Progenitor cell of endocrine pancreas (in vitro differentiated cells): Measurements from ENCODE around the gene CERS6. TPM values are rescaled to one million over a fixed set of nuclear protein-coding genes. Genes with fewer than 3 reads are reported as not detected.
A peak's percentile ranks its signal among the peaks of the same experiment; 100 is the strongest.

Source experiments
- DNase-seq: peaks from one replicate; pipeline ENCODE4 v3.0.0; 2021; ENCODE audit warnings: low spot score; ENCODE audit not compliant: unreplicated experiment
- H3K27ac Mint-ChIP-seq: 2 replicates; pipeline ENCODE4 v1.8.0; 2021; ENCODE audit warnings: mild to moderate bottlenecking, moderate library complexity, mixed read lengths
- H3K27me3 Mint-ChIP-seq: 2 replicates; pipeline ENCODE4 v1.8.0; 2021; ENCODE audit warnings: mixed read lengths
- H3K36me3 Mint-ChIP-seq: 2 replicates; pipeline ENCODE4 v1.8.0; 2022; ENCODE audit warnings: mixed read lengths; ENCODE audit not compliant: insufficient read depth
- H3K4me1 Mint-ChIP-seq: 2 replicates; pipeline ENCODE4 v1.8.0; 2021; ENCODE audit warnings: low read depth, mixed read lengths
- H3K4me3 Mint-ChIP-seq: 2 replicates; pipeline ENCODE4 v1.8.0; 2021; ENCODE audit warnings: low read depth, mild to moderate bottlenecking, moderate library complexity, mixed read lengths
- H3K9me3 Mint-ChIP-seq: 2 replicates; pipeline ENCODE4 v1.8.0; 2021; ENCODE audit warnings: low read depth, mixed read lengths
- CTCF ChIP-seq: fragments of 200-600 bp; sonication (generic); IDR thresholded peaks from one replicate; pipeline ENCODE4 v1.5.0; 2021; ENCODE audit warnings: antibody characterized with exemption, mild to moderate bottlenecking; ENCODE audit not compliant: unreplicated experiment
- total RNA-seq: library from RNA; stranded (reverse); gene quantifications from 2 replicates; pipeline ENCODE4 v1.2.1, GENCODE V29; 2021

CERS6 gene
- total RNA-seq, 1 donor from 2014 or later, result 32.5 TPM

DNA sequence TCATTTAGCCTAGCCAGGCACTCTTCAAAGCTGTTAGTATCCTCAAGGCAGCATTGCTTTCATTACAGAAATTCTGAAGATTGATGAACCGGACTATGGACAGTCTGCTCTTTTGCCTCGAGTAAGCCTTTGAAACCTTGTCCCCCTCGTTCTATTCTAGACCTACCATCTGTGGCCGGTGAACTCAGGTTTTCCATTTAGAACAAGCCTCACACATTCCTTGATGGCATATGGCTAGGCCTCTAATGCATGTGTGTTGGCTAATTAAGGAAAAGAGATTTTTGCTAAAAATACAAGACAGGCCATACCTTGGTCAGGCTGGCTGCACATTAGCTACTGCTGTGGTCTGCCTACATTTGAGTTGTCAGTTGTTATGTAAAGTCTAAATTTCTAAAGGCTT is 111.8 kb downstream of the CERS6 start:
- no peak for DNase-seq
- H3K27ac Mint-ChIP-seq, result no peak overlapping the region
- H3K4me3 Mint-ChIP-seq, result no peak overlapping the region
- H3K27me3 Mint-ChIP-seq, result no peaks in the 10 kb centered on the region
- H3K36me3 Mint-ChIP-seq, result peaks cover 3% of the 10 kb centered on the region
- H3K4me1 Mint-ChIP-seq, result no peaks in the 10 kb centered on the region
- no peak for TF ChIP-seq CTCF
- no peaks in the 10 kb centered on the region for H3K9me3 Mint-ChIP-seq

GRCh38 chr2:168568476-168569267 is 112.6 kb downstream of the CERS6 start:
- H3K27ac Mint-ChIP-seq, result no peak overlapping the region
- DNase-seq, result no peak
- H3K9me3 Mint-ChIP-seq, result no peaks in the 10 kb centered on the region
- H3K27me3 Mint-ChIP-seq, result no peaks in the 10 kb centered on the region
- peaks cover 3% of the 10 kb centered on the region for H3K36me3 Mint-ChIP-seq
- H3K4me3 Mint-ChIP-seq, result no peak overlapping the region
- H3K4me1 Mint-ChIP-seq, result no peaks in the 10 kb centered on the region
- TF ChIP-seq CTCF, result no peak

- Mint-ChIP-seq H3K27me3 (no peaks in the 10 kb centered on the region), H3K27ac (no peak overlapping the region), H3K36me3 (no peaks in the 10 kb centered on the region), H3K9me3 (no peaks in the 10 kb centered on the region), H3K4me1 (peaks cover 5% of the 10 kb centered on the region), H3K4me3 (no peak overlapping the region)
- no peak for TF ChIP-seq CTCF
- DNase-seq, result no peak
These were observed 115.0 kb downstream of the CERS6 start for GRCh38 chr2:168571061-168571460.

DNA sequence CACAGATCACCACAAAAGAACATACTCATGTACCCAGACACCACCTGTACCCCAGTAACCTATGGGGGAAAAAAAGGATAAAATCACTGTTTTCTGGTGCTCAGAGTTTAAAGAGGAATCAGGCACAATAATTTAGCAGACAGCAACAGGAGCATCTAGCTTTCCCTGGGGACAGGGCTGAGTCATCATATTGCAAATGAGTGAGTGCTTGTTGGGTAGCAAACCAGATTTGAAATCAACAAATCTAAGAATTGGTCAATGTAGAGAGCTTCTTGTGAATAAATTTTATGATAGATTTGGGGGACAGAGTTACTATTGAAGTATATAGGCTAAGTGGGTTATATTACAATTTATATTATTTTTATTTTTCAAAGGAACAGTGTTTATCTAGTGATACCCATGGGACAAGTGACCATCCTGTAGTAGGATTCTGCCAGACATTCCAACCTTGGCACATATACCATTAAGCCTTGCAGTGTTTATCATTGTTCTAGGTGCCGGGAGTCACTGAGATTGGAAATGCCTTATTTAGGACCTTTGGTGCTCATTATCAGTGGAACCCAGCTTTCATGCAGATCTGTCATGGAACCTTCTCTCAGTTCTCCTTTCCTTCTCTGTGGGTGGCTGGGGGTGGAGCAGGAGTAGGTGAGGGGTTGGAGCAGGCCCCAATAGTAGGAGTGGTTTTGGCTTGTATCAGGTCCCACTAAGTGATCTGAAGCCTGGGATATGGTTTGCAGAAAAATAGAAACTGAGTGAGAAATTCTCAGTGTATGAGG is 117.2 kb downstream of the CERS6 start:
- no peaks in the 10 kb centered on the region for H3K9me3 Mint-ChIP-seq
- H3K27me3 Mint-ChIP-seq, result no peaks in the 10 kb centered on the region
- H3K4me1 Mint-ChIP-seq, result peaks cover 5% of the 10 kb centered on the region
- no peaks in the 10 kb centered on the region for H3K36me3 Mint-ChIP-seq
- H3K27ac Mint-ChIP-seq, result no peak overlapping the region
- no peak overlapping the region for H3K4me3 Mint-ChIP-seq
- TF ChIP-seq CTCF, result no peak
- no peak for DNase-seq

- no peaks in the 10 kb centered on the region for H3K36me3 Mint-ChIP-seq
- no peaks in the 10 kb centered on the region for H3K9me3 Mint-ChIP-seq
- H3K27ac Mint-ChIP-seq, result peak overlapping the region; percentile 60
- TF ChIP-seq CTCF, result no peak
- peaks cover 5% of the 10 kb centered on the region for H3K4me1 Mint-ChIP-seq
- no peak overlapping the region for H3K4me3 Mint-ChIP-seq
- no peaks in the 10 kb centered on the region for H3K27me3 Mint-ChIP-seq
- DNase-seq, result no peak
These were observed 119.0 kb downstream of the CERS6 start for GRCh38 chr2:168574856-168575630.
